NCI-H1694 treated with DMSO at 0.1 percent for 48 hours (cell line): ENCODE measurements around the gene ADISSP.

Experiments
- DNase-seq: peaks from one replicate; lab custom pipeline; 2025; lab: John Stamatoyannopoulos, UW

The ADISSP gene

DNA sequence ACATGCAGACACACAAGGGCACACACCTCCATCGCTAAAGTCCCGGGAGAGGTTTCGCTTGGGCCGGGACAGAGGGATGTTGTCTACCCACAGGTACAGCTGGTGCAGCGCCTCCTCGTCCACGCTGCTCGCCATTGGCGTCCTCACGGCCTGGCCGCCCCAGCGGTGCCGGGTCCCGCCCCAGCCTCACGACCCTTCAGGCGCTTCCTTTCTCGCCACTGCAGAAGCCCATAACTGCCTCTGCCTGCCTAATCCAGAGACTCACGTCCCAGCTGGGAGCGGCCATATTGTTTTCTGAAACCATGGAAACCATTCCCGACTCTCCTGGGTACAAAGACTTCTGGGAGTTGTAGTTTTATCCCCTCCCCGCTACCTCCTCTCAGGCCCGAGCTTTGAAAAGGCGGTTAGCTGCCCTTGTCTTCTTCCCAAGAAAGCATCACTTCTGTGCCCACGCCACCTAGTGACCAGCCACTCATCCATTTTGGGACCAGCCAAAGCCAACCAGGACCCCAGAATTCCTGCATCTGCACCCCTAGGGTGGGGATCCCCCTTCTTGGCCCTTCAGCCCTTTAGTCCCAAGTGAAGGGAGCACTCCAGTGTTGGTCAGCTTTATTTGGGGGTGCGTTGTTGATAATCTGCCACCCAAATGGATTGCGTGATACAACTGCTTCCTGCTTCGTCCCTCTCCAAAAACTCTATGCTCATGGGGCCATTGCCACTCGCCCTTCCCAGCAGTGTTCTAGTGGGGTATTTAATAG is 13.8 kb upstream of the ADISSP start, which contains the start of gene SPEF1:
Gene SPEF1, minus strand, starts transcription at position 296 of the 758 bp plus-strand sequence. Its CDS starts 161 bp downstream, at position 135.
- DNase-seq, result peak; percentile 89

GRCh38 chr20:3778976-3779375 is 11.4 kb upstream of the ADISSP start:
- no peak for DNase-seq

- DNase-seq, result peak; percentile 42
Measured at GRCh38 chr20:3777716-3778629, 10.4 kb upstream of the ADISSP start.

- DNase-seq, result no peak
Measured at GRCh38 chr20:3777381-3777715, 9.8 kb upstream of the ADISSP start.

- DNase-seq, result no peak
Measured at GRCh38 chr20:3775457-3776108, 8.0 kb upstream of the ADISSP start.

DNA sequence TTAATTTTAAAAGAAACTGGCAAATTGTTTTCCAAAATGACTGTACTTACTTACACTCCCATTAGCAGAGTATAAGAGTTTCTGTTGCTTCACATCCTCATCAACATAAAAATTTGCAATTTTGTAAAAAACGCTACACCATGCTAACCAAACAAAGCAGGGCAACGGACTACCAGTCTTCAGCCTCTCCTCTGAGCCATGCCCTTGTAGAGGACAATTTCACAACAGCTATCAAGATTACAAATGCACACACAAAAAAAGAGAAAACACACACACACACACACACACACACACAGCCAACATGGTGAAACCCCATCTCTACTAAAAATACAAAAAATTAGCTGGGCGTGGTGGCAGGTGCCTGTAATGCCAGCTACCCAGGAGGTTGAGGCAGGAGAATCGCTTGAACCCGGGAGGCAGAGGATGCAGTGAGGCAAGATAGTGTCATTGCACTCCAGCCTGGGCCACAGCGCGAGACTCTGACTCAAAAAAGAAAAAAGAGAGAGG is 4.1 kb upstream of the ADISSP start:
- DNase-seq, result no peak

GRCh38 chr20:3768342-3769130 is 983 bp upstream of the ADISSP start:
- DNase-seq, result peak; percentile 77

DNA sequence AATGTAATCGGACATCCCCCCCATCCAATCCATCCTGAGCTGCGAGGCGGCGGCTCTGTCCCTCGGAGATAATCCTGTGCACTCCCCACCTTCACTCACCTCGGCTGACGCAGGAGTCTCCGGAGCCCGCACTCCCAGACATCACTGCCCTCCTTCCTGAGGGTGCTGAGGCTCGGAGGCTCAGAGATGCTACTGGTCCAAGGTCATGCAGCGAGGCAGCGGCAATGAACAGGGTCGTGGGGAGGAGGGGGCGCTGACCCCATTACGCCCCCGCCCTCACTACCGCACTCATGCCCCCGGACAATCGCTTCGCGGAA is 485 bp downstream of the ADISSP start:
- no peak for DNase-seq

- no peak for DNase-seq
Measured at GRCh38 chr20:3766422-3767109, 987 bp downstream of the ADISSP start.

- DNase-seq, result no peak
Measured at GRCh38 chr20:3765171-3765882, 2.2 kb downstream of the ADISSP start.

- DNase-seq, result no peak
Measured at GRCh38 chr20:3764659-3765058, 2.9 kb downstream of the ADISSP start.

DNA sequence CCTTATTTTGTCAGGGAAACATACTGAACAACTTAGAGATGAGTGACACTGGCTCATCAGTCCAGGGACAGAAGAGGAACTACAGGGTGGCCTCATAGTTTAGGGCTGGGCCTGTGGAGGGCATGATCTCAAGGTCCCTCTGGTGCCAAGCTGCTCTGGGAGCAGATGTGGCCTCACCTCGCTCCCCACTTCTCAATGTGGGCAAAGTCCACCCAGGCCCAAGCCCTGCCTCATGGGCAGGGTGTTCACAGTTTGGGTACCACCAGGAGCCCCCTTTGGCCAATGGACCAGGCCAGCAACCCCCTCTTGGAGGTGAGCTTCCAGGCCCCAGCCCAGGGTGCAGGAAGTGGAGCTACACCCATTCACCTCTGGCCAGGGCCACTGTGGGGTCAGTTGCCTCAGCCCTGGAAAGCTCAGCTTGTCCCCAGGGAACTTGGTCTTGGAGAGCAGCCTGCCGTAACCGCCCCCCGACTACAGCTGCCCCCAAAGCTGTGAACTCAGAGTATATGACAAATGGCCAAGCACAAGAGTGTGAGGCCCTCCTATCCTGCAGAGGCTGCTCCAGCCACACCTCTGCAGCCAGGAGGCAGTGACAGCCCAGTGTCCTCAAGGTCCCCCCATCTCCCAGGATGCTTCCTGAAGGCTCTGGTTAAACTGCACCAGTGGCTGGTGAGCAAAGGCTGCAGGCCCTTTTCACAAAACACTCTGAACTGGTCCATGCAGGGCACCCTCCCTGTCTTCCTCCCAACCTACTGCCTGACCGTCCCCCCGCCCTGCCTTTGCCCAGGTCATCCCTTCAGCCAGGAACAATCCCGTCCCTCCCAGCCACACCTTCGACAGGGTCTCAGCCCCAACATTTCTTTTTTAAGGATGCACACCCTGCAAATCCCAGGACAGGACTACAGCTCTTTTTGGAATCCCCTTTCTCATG is 3.6 kb downstream of the ADISSP start:
- no peak for DNase-seq

DNA sequence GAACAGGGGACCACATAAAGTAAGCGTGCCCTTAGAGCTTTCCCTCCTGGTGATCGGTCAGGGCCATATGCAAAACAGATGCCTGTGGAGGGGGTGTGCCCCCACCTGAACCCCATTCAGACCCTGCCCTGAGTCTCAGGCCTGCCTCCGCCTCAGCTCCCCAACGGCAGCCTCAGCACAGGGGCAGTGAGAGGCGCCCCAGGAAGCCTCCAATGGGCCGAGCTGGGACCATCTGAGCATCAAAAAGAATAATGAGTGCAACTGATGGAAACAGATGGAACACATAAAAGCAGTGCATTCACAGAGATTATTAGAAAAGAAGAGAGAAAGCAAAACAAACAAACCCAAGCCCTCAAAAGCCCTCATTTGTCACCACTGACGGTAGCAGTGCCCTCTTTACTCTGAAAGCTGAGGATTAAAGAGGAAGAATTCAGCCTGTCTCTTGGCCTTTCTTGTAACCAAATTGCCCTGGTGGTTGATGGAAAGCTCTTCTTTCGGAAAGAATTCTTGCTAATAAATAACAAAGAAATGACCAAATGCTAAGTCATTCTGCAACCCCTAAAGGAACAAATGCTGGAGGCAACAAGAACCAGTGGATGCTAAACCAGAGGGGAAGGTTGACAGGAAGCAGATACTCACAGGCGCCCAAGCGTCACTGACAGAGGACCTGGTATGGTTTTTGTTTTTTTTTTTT is 6.8 kb downstream of the ADISSP start:
- no peak for DNase-seq

- DNase-seq, result no peak
Measured at GRCh38 chr20:3759884-3760283, 7.7 kb downstream of the ADISSP start.

GRCh38 chr20:3759316-3759823 is 8.2 kb downstream of the ADISSP start:
- no peak for DNase-seq

GRCh38 chr20:3758566-3758965 is 9.0 kb downstream of the ADISSP start:
- DNase-seq, result no peak

DNA sequence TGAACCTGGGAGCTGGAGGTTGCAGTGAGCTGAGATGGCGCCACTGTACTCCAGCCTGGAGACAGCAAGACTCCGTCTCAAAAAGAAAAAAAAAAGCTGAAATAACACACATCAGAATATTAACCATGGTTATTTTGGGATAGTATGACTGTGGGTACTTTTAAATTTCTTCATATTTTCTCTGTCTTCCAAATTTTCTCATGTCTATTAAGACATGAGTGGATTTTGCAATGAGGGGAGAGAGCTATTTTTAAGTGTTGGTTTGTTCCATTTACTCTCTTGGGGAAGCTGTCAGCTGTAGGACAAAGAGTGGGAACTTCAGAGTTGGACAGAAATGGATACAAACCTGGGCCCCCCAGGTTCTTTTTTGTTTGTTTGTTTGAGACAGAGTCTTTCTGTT is 10.3 kb downstream of the ADISSP start:
- DNase-seq, result no peak

- DNase-seq, result no peak
Measured at GRCh38 chr20:3755814-3756480, 11.6 kb downstream of the ADISSP start.
